WTC11 (cell line): ENCODE results near the gene SMTN.

Source experiments
- AR ChIP-seq: fragments of 250-450 bp; sonication (Bioruptor Pico); IDR thresholded peaks from 2 replicates; pipeline ENCODE4 v1.9.0; 2021; ENCODE audit warnings: mild to moderate bottlenecking
- ATF2 ChIP-seq: sonication (generic); formaldehyde crosslinking; IDR thresholded peaks from 2 replicates; pipeline ENCODE4 v1.8.1; 2022; ENCODE audit warnings: low read depth, missing genetic modification reagents, borderline replicate concordance
- ATF3 ChIP-seq: sonication (generic); formaldehyde crosslinking; conservative IDR thresholded peaks from 2 replicates; pipeline ENCODE4 v1.8.1; 2022; ENCODE audit warnings: mild to moderate bottlenecking, missing genetic modification reagents
- CREM ChIP-seq: sonication (generic); formaldehyde crosslinking; IDR thresholded peaks from 2 replicates; pipeline ENCODE4 v1.8.1; 2022; ENCODE audit warnings: mild to moderate bottlenecking, missing genetic modification reagents, moderate library complexity
- CTCF ChIP-seq: fragments of 200-600 bp; IDR thresholded peaks from 2 replicates; pipeline ENCODE4 v1.8.0; 2022; ENCODE audit warnings: antibody characterized with exemption
- E2F5 ChIP-seq: sonication (generic); formaldehyde crosslinking; IDR thresholded peaks from 2 replicates; pipeline ENCODE4 v1.8.1; 2022; ENCODE audit warnings: mild to moderate bottlenecking, moderate library complexity, missing genetic modification reagents
- ESRRA ChIP-seq: sonication (generic); formaldehyde crosslinking; IDR thresholded peaks from 2 replicates; pipeline ENCODE4 v1.8.1; 2022; ENCODE audit warnings: mild to moderate bottlenecking, missing genetic modification reagents, borderline replicate concordance
- NFYB ChIP-seq: sonication (generic); formaldehyde crosslinking; conservative IDR thresholded peaks from 2 replicates; pipeline ENCODE4 v1.8.0; 2022; ENCODE audit warnings: low read depth, missing genetic modification reagents
- ZBTB43 ChIP-seq: sonication (generic); formaldehyde crosslinking; IDR thresholded peaks from 2 replicates; pipeline ENCODE4 v1.8.1; 2023; ENCODE audit warnings: mild to moderate bottlenecking, missing genetic modification reagents
- ZNF317 ChIP-seq: sonication (generic); formaldehyde crosslinking; IDR thresholded peaks from 2 replicates; pipeline ENCODE4 v1.8.1; 2023; ENCODE audit warnings: low read depth, mild to moderate bottlenecking, moderate library complexity, missing genetic modification reagents, borderline replicate concordance
- ZNF416 ChIP-seq: fragments of 250-450 bp; sonication (Bioruptor Pico); IDR thresholded peaks from 2 replicates; pipeline ENCODE4 v1.9.0; 2021; ENCODE audit warnings: mild to moderate bottlenecking, inconsistent platforms

GRCh38 chr22:31128156-31128555, 47.0 kb downstream of the SMTN start:
- TF ChIP-seq CTCF (no peak), AR (CRISPR knock-in tag) (no peak), ZBTB43 (CRISPR knock-in tag) (no peak), ATF3 (CRISPR knock-in tag) (no peak), CREM (CRISPR knock-in tag) (no peak), ESRRA (no peak), ZNF416 (CRISPR knock-in tag) (no peak), ZNF317 (CRISPR knock-in tag) (no peak), NFYB (CRISPR knock-in tag) (no peak), E2F5 (no peak), ATF2 (no peak)
